IPS-NIHi7 (cell line): ENCODE measurements around the gene CLCN6.

Experiments used
- DNase-seq: peaks from one replicate; pipeline ENCODE4 v3.0.0; 2012; ENCODE audit warnings: mixed read lengths; ENCODE audit errors: extremely low spot score

Gene CLCN6

GRCh38 chr1:11850156-11850555, 44.2 kb downstream of the CLCN6 start:
- no peak for DNase-seq

DNA sequence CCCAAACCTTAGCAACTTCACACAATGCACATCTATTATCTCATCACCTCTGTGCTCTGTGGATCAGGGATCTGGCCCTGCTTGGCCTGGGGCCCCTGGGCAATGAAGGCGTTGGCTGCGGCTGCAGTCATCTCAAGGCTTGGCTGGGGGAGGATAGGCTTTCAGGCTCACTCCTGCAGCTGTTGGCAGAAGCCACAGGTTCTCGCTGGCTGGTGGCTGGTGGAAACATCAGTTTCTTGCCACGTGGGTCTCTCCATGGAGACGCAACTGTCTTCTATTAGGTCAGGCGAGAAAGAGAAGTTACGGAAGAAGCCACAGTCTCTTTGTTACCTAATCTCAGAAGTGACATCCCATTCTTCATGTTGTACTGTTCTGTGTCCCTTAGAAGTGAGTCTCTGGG, 45.2 kb downstream of the CLCN6 start:
- no peak for DNase-seq

DNA sequence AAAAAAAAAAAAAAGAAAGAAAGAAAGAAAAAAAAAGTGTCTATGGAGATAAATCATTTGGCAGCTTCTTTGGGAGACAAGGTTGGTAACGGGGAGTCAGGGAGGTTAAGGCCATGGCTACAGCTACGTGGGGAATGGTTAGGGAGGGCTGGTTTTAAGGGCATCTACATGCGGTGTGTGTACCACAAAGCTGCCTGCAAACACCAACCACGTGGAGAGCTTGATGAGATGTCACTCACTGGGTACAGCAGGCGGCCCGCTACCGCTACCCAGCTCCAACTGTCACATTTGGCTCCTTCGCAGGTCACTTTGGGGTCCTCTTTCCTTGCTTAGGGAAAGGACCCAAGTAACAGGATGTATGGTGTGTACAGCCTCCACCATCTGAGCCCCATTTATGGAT, 48.5 kb downstream of the CLCN6 start:
- DNase-seq = no peak

DNA sequence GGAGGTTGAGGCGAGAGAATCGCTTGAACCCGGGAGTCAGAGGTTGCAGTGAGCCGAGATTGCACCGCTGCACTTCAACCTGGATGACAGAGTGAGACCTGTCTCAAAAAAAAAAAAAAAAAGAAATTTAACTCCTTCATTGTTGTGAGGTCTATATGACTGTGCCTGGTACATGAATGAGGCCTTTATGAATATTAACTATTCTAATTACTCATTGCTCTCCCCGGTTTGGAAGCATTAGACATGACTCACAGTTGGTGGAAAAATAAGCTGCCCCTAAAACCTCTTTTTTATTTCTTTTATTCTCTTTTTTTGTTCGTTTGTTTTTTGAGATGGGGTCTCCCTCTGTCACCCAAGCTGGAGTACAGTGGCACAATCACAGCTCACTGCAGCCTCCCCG, 49.4 kb downstream of the CLCN6 start:
- DNase-seq = no peak

- DNase-seq = no peak
These were observed 50.7 kb downstream of the CLCN6 start for GRCh38 chr1:11856698-11857097.

GRCh38 chr1:11857164-11857851, 51.3 kb downstream of the CLCN6 start:
- DNase-seq = no peak

GRCh38 chr1:11858158-11858557, 52.2 kb downstream of the CLCN6 start:
- DNase-seq = no peak

GRCh38 chr1:11858613-11858967, 52.6 kb downstream of the CLCN6 start, which contains the start of gene NPPB:
NPPB (minus strand) TSS chr1:11858945; CDS start chr1:11858833, 112 bp downstream.
- DNase-seq = no peak

DNA sequence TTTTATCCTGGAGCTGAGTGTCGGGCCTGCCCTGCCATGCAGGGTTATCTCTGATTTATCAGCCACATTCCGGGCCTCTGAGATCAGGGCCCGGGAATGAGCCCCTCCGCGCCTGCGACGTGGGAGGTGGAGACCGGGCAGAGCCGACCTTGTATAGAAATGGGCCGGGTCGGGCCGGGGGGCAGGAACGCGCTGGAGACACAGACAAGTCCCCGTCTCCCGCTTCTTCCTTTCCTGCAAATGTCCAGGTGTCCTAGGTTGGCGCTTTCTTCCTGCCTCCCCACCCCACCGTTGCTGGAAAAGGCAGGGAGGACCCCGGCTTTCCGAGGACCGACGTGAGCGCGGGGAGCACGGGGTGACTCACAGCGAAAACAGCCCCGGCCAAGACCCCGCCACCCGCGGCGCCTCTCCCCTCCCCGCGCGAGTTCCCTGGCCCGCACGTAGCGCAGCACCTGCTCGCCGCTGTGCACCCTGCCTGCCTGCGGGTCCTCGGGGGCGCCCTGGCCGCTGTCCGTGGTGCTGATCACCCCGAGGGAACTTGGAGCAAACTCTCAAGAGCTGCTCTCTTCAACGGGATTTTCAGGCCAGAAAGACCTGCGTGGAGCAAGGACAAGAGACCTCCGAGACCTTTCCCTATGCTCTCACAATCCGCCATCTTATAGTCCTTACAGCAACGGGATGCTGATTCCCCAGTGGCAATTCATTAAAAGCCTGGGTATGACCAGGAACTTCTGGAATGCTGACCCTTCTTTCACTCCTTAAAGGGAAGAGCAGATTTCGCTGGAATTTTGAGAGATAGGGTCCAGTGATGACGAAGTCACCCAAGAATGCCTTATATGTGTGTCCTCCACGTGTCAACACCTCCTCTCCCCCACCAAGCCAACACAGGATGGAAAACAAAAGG, 53.2 kb downstream of the CLCN6 start:
- peak; percentile 93 for DNase-seq

DNA sequence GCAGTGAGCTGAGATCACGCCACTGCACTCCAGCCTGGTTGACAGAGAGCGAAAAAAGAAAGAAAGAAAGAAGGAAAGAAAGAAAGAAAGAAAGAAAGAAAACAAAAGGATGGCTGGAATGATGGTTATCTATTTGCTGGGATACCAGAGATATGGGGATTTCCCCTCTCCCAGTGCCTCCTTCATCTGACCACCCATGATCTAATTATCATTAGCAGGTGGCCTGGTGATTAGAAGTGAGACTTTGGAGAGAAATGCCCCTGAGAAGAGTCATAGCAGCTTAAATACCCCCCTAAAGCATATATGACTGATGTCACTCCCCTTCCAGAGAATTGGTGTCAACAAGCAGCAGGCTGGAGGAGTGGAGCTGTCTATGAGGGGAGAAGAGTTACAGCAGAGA, 54.1 kb downstream of the CLCN6 start:
- no peak for DNase-seq

DNA sequence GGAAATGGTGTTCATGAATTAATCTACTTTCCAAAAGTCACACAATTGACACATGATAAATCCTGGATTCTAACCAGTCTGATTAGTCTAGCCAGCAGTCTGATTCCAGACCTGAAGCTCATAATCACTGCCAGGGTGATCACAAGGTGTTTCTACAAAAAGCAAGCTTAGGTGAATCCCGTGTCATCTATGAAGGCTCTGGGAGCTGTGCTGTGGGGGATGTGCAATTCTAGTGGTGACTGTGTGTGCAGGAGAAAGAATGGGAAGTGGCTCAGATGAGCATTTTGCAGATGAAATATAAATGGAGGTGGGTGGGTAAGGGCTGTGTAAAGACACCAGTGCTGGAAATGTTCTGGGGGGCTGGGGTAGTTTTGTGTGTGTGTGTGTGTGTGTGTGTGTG, 54.6 kb downstream of the CLCN6 start:
- DNase-seq = no peak

DNA sequence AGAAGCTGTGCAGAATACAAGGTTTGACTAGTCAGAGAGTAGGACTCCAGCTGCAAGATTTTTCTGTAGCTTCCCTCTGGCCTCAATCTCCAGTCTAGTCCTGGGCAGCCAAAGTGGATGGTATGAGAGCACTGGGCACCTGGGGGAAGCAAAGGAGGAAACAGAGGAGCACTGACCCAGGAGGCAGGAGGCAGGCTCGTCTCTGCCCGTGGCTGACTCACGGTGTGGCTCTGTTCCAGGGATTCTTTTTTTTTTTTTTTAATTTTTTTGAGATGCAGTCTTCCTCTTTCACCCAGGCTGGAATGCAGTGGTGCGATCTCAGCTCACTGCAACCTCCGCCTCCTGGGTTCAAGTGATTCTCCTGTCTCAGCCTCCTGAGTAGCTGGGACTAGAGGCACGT, 56.9 kb downstream of the CLCN6 start:
- DNase-seq = no peak

DNA sequence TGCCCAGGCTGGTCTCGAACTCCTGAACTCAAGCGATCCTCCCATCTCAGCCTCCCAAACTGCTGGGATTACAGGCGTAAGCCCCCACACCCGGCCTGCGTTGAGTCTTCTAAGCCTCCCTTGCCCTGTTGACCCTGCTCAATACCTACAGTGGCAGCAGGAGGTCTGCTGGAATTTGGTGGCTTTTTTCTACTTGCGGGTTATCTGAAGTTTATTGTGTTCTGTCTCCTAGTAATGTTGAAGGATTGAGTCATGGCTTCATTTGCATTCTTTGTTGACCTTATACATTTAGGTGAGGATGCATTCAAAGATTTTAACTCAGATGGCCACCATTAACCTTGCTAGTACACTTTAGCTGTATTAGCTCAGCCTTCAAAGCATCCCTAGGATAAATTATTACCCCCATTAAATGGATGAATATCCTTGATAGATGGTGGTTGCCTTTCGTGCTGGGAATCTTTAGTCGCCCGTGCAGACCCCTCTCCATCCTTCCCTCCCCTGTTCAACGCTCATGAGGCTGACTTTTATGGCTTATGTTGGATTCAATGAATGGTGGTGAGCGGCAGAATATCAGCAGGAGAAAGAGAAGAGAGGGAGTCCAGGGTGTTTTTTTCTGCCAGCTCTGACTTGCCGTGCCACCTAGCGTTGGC, 62.5 kb downstream of the CLCN6 start:
- no peak for DNase-seq

GRCh38 chr1:11869104-11869503, 63.1 kb downstream of the CLCN6 start:
- DNase-seq = no peak

- DNase-seq = no peak
These were observed 63.7 kb downstream of the CLCN6 start for GRCh38 chr1:11869650-11870207.

DNA sequence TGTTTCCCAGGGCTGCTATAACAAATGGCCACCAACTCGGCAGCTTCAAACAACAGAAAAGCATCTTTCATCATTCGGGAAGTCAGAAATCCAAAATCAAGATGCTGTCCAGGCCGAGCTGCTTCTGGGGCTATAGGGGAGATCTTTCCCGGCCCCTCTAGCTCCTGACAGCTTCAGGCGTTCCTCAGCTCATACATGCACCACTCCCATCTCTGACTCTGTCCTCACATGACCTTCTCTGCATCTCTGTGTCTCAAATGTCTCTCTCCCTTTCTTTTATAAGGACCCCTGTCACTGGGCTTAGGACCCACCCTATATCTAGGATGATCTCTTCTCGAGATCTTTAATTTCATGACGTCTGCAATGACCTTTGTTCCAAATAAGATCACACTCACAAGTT, 66.6 kb downstream of the CLCN6 start:
- no peak for DNase-seq

DNA sequence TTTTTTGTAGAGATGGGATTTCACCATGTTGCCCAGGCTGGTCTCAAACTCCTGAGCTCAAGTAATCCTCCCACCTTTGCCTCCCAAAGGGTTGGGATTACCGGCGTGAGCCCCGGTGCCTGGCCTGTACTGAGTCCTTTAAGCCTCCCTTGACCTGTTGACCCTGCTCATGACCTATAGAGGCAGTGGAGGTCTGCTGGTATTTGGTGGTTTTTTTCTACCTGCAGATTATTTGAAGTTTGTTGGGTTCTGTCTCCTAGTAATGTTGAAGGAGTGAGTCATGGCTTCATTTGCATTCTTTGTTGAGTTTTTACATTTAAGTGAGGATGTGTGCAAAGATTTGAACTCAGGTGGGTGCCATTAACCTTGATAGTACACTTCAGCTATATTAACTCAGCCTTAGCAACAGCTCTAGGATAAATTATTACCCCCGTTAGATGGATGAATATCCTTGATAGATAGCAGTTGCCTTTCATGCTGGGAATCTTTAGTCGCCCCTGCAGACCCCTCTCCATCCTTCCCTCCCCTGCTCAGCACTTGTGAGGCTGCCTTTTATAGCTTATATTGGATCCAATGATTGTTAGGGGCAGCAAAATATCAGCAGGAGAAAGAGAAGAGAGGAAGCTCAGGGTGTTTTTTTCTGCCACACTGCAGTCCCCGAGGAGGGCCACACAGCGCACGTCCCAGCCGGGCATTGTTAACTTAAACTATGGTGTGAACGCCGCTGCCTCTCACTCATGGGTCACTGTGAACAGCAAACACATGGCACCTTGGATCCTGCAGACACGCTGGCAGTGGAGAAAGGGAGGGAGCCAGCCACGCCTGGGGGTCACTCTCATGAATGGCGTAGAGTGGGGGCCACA, 67.6 kb downstream of the CLCN6 start:
- no peak for DNase-seq

GRCh38 chr1:11874258-11874562, 68.2 kb downstream of the CLCN6 start:
- no peak for DNase-seq

- no peak for DNase-seq
These were observed 68.6 kb downstream of the CLCN6 start for GRCh38 chr1:11874624-11875023.

DNA sequence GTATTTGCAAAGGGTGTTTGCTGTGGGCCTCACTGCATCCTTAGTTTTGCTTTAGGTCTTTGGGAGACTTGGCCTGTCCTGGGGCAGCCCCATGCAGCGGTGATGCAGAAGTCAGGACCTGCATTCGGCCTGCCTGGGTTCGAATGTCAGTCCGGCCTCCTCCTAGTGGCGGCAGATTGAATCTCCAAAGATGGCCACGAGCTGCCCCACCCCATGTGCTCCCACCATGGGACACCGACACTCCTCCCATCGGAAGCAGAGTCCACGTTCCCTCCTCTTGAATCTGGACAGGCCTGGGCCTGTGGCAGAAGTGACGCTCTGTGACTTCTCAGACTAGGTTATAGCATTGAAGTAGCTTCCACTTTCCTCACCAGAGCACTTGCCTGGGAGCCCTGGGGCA, 69.1 kb downstream of the CLCN6 start:
- DNase-seq = peak; percentile 53

DNA sequence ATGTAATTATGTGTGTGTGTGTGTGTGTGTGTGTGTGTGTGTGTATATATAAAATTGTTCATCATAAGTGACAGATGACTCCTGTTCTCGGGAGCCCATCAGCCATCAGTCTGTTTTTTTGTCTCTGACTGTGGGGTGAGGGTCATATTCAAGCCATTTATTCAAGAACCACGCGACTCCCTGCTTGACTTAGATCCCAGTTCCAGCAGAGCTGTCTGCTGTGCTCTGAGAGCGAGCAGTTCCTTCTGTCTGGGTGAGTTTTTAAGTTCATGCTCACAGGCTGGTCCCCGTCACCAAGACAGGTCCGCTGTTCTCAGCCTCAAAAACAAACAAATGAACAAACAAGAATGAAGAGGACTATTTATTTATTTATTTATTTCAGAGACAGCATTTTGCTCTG, 71.1 kb downstream of the CLCN6 start:
- no peak for DNase-seq
